ENCODE data around the gene SMIM22.

- TF ChIP-seq CTCF (IDR thresholded peaks at IDR 0.05) (no peak), POLR2A (IDR thresholded peaks at IDR 0.05) (no peak)
Measured at GRCh38 chr16:4776141-4776705, 18.9 kb upstream of the SMIM22 start.

Measured in body of pancreas (tissue), 4 donors.